A172 (cell line): ENCODE data around the gene TENM4. TPM values are rescaled to one million over a fixed set of nuclear protein-coding genes. Genes with fewer than 3 reads are reported as not detected.

Source experiments
- DNase-seq: peaks from one replicate; pipeline ENCODE4 v3.0.0-alpha.2; 2015; ENCODE audit warnings: low spot score
- total RNA-seq: library from RNA; depleted of rRNA; stranded (reverse); fragments of >200 nt; shearing (Covaris generic); gene quantifications from 2 replicates; pipeline ENCODE4 v1.2.3, GENCODE V29; 2014

TENM4 gene
- total RNA-seq, 1 experiment from 2014 or later: 0.91 TPM

DNA sequence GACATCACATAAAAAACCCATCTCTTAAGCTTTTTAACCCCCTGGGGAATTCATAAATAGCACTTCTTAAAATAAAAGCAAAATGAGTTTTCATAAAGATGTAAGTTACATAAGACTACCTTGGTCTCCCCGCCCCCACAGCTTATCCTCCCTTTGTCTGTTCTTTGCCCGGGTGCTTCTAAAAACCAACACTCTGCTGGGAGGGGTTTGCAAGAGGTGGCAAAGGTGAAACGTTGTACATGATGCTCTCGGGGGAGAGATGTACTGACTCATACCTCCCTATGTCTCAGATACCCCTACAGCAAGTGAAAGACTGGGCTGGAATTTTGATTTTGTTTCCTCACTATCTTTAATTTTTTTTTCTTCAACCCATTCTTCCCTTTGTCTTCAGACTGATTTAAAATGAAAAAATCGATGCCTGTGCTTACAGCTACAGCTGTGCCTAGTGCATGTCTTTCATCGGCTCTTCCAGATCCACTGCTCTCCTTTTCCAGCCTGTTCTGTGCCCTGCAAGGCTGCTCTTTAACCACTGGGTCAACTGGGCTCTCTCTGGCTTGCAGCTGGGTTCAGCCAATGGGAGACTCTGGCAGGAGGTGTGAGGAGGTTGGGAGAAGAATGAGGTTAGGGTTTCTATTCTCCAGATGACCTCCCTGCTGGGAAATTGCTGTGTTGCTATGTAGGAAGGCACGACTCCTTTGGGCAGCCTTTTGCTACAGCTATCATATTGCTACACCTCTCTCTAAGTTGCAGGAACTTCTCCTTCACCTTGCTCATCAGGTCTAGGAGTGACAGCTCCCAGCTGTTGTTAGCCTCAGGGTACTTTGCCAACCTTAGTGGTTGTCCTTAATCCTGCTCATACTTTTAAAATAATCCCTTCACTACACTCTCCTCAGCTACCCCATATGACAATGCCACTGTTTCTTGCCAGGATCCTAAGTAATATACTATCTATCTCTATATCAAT, 266.5 kb downstream of the TENM4 start:
- DNase-seq: no peak

DNA sequence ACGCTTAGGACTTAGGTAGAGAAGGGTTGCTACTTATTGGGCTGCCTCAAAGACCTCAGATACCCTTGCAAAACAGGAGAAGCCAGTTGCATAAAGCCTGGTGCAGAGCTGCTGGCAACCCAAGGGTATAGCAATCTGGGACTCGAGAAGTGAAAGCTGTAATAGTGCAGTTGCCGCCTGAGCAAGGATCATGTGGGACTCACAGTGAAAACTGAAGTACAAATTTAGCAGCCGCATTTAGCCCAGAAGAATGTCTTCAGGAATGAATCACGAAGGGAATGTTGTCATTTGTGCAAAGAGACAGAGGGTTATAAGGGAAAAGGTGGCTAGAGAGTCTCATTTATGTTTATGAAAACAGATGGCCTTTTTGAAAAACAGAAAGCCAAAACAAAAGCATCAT, 267.2 kb downstream of the TENM4 start:
- no peak for DNase-seq

DNA sequence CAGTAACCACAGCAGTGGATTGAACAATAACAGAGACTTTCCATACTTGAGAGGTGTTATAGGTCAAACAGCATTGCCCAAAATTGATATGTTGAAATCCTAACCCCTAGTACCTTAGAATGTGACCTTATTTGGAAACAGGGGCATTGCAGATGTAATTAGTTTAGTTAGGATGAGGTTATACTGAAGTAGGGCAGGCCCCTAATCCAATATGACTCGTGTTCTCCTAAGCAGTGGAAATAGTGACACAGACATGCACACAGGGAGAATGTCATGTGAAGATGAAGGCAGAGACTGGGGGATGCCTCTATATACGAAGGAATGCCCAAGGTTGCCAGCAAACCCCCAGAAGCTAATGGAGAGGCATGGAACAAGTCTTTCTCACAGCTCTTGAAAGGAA, 270.5 kb downstream of the TENM4 start:
- no peak for DNase-seq

DNA sequence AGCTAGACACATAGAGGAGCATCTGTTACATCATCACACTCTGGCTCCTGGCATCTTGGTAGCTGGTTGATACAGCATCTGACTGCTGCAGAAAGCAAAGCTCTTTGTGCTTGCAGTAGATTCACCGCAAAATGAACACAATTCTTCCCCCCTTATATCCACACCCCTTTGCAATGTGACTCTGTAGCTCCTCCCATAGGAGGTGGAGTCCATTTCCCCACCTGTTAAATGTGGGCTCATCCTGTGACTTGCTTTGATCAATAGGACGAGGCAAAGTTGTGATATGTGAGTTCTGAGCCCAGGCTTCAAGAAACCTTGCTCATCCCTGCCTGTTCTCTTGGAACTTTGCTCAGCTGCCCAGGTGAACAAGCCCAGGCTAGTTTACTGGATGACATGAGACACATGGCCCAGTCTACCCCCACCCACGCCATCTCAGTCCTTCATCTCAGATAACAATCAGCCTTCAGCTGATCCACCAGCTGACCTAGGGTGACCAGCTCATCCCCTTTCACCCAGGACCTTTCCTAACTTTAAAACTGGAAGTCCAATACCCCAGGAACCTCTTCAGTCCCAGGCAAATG, 272.2 kb downstream of the TENM4 start:
- DNase-seq: no peak

DNA sequence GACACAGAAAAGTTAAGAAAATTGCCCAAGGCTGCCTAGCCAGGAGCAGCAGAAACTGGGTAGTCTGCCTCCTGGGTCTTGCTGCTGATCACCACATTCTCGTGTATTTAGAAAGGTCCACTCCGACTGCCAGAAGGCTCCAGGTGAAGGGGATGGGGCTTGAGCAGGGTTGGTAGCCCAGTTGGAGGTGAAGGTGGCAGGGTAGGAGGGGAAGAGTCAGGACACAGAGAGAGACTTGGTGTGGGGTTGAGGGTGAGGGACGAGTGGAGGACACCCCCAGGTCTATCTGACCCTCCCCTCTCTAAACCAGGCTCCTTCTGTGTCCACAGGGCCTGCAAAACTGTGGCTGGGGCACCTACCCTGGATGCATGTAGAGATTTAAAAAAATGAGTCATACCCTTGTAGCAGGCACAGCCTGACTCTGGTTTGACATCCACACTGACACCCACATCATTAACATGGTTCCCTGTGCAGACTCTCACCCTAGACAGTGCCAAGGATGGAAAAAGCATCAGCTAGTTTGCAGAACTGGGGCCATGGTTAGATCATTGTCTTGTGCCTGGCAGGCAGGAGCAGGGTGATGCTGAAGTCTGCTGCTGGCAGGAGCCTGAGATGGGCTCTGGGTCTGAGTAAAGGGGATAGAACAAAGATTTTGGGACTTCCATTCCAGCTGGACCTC, 273.2 kb downstream of the TENM4 start:
- DNase-seq: no peak

DNA sequence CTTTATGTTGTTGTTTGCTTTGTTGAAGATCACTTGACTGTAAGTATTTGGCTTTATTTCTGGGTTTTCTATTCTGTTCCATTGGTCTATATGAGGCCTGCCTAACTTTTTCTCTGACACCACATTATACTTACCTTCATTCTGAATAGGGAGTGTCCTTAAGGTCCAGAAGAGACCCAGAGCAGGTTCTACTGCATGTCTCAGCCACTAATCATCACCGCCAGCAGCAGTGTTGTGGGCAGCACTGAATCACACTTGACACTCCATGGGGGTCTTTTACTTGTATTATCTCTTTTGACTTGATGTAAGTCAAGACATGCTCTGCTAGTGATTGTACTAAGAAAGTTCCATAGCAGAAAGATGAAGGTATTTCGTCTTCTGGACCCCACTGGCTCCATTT, 274.9 kb downstream of the TENM4 start:
- DNase-seq: no peak

DNA sequence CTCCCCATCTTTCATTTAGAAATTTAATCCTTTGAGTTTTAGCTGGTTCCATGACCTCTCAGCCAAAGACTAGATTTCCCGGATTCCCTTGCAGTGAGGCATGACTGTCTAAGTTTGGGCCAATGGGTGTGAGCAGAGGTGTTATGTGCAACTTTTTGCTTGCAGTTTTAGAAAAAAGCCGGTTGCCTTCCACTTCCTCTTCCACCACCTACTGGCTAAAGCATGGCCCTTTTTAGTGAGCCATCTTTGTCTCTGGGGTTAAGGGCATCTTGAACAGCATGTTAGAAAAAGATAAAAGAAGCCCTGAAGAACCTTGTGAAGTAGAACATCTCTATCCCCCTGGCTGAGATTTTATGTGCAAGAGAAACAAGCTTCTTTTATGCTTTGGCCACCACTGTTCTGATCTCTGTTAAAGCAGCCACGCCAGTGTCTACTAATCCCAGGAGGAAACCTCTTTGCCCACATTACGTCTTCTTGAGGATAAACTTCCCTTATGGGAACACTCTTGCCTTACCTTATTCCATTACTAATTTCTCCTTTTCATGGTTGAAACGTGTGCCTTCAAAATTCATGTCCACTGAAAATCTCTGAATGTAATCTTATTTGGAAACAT, 279.9 kb downstream of the TENM4 start:
- DNase-seq: peak; percentile 1

DNA sequence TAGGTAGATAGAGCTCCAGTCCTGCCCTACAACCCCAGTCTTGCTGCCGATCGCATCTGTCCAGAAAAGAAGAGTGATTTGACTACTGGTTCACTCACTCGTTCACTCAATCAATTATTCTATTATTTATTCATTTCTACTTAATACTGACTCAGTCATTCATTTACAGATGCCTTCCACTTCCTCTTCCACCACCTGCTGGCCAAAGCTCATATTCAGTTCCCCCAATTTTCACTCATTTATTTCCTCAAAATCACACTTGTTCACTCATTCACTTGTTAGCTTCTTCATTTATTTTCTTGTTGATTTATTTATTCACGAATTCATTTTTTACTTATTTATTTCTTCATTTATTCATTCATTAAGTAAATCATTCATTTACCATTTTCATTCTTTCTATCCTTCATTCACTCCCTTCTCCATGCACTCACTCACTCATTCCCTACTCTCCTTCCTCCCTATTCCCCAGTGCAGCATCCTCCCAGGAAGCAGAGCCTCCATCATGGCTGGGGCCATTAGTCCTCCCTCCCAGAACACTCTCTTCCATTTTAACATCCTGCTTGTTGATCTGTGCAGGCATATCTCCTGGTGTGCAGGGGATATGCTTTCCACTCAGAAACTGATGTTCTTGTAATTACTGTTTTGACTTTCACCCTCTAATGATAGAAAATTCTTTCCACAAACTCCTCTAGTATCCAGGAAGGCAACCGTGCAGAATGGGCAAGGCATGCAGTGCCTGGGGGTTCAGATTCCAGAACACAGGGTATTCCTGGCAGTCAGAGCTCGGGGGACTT, 281.0 kb downstream of the TENM4 start:
- no peak for DNase-seq

DNA sequence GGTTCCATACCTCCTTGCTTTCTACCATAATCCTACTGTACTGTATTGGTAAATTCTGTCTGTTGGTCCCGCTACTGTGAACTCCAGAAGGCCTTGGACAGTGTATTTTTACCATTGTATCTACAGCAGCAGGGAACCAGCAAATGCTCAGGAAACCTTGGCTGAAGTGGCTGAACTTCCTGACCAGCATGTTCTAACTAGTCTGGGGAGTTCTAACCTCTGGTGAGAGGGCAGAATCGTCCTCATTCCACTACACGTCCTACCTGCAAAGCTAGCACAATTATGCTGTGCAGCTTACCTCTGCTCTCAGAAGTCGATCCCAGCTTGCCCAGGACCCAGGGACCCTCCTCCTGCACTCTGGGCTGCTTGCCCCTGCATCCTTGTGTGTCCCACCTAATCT, 283.1 kb downstream of the TENM4 start:
- no peak for DNase-seq

DNA sequence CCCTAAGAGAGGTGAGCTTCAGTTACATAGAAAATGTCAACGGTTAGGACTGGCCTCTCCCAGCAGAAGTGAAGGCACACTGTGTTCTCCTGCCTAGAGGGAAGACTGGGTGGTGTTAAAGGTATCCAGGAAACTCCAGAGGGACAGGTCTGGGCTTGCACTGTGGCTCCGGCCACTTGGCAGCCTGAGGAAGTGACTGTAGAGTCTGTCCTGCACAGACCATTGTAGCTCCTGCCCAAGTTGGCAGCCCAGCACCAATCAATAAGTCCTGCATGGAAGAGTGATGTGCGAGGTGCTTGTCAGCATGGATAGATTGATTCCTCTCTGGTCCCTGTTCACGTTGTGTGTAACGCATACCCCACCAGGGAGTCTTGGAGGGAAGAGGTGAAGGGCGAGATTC, 284.8 kb downstream of the TENM4 start:
- no peak for DNase-seq

DNA sequence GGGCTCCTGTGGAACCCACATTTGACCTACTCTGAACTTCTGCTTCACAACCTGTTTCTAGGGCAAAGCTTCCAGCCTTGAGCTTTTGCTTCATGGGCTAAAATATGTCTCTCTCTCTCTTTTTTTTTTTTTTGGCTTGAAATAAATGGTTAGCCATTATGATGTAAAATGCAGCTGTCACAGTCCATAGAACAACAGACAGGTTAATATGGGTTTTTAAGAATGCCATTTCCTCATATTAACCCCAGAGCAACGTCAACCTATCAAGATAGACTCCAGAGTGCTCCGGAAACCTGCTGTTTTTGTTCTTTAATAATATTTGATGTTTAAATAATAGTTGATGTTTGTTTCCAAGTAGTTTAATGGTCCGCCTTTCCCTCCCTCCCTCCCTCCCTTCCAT, 285.6 kb downstream of the TENM4 start:
- no peak for DNase-seq

DNA sequence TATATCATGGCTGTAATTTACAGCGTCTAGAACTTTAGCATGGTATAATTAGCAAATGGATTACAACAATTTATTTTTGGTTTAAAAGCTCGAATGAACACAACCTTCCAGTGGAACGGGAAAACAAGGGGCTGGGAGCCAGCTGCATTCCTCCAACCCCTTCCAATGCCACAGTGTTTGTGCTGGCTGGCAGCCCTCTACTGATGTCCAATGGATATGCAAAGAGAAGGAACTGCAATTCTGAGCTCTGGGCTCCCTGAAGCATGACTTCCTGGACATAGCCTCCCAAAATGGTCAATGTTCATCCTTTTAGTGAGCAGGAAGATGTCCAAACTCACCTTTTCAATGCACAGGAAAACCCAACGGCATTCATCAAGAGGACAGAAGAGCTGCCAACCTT, 288.3 kb downstream of the TENM4 start:
- DNase-seq: no peak

DNA sequence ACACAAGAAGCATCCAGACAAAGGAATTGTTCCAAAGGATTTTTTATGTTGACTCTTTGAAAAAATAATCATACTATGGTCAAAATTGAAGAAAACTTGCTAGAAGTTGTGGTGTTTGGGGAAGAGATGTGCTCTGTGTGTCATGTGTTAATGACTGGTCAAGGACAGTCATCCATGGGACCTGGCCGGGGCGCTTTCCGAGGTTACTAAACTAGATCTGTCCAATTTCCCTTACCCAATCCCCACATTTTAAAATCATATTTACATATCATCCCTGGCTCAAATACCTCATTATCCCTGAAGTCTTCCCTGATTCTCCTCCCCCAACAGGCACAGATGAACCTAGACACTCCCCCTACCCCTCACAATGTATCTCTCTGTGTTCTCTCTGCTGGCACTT, 289.4 kb downstream of the TENM4 start:
- DNase-seq: no peak

DNA sequence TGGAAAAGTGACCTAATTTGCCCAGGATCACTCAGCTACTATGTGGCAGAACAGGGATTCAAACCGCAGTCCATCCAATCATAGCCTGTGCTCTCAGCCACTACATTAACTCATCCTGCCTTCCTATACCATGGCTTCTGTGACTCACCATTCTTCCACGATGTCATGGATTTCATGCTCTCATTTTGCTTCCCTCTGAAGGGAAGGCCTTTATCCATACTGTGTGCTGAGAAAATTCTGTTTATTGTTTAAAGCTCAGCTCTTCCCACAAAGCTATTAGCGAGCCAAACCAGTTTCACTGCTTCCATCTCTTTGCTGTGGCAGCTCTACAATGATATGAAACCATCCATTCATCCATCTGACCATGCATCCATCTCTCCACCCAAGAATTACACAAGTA, 289.9 kb downstream of the TENM4 start:
- no peak for DNase-seq

DNA sequence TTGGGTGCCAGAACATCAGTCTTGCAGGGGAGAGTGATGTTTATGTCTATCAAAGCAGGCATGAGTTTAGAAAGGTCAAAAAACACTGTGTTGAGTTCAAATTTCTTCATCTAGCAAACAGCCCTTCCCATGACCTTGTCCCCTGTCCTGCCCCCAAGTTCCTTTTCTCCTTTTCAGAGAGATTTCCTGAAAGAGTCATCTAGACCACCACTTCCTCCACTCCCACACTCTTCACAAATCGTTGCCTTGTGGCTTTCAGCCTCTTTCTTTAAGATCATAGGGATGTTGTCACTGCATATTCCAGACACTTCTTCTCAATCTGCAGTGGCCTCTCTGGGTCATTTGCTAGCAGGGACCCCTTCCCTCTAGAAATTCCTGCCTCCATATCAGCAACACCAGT, 290.5 kb downstream of the TENM4 start:
- no peak for DNase-seq

DNA sequence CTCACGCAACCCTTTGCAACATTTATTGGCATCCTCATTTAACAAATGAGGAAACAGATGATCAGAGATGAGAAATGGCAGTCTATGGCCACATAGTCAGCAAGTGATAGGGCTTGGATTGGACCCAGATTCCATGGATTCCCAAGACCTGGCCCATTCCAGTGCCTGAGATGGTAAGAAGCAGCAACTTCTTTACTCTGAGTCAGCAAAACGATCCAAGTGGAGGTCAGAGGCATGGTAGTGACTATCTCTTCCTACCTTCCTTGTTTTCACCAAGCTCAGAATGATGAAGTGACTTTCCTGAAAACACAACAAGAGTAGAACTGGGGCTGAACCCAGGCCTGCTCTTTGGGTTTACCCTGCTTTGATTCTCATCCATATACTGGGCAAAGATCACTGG, 293.1 kb downstream of the TENM4 start:
- no peak for DNase-seq

DNA sequence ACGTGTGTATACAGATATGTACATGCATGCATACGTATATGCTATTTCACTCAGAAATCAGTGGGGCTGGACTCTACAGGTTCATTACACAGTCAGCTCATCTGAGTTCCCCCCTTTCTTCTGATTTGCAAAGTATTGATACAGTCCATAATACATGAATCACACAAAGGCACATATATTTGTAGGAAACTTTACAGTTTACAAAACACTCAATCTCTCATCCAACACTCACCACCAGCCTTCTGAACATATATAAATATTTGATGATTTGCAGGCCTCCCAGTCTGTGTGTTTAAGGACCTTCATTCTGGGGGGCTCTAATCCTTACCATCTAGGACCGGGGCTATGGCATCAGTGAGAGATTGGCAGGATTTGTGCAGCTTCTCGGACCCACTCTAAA, 293.8 kb downstream of the TENM4 start:
- no peak for DNase-seq

DNA sequence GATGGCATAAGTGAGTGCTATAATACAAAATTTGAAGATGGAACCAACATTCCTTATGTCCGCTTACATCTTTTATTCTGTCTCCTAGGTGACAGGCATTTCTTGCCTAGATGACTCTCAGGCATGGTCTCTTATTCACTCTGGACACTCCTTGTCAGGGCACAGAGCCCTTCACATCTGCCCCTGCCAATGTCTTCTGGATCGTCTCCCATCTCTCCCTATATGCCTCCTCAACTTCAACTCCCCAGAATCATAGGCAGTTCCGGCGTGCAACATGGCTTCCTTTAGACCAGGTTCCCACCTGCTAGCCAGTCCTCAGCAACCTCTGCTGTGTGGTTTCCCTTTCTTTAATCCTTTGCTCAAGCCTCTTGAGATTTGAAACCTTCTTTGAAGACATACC, 300.9 kb downstream of the TENM4 start:
- DNase-seq: no peak

DNA sequence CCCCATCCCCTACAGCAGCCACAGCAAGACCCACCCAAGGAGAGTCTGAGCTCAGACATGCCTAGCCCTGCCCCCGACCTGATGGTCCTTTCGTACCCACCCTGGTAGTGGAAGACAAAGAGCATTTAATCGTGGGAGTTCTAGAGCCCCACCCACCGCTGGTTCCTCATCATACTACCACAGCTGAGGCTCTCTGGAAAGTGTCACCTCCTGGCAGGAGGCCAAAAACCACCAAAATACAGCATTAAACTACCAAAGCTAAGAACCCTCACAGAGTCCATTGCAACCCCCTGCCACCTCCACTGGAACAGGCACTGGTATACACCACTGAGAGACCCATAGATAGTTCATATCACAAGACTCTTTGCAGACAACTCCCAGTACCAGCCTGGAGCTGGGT, 311.1 kb downstream of the TENM4 start:
- no peak for DNase-seq

DNA sequence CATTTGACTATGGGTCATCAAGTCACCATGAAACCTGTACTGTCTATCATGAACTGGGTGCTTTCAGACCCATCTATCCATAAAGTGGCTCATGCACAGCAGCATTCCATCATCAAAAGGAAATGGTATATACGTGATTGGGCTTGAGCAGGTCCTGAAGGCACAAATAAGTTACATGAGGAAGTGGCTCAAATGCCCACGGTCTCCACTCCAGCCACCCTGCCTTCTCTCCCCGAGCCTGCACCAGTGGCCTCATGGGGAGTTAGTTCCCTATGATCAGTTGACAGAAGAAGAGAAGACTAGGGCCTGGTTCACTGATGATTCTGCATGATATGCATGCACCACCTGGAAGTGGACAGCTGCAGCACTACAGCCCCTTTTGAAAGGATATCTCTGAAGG, 312.5 kb downstream of the TENM4 start:
- DNase-seq: no peak

DNA sequence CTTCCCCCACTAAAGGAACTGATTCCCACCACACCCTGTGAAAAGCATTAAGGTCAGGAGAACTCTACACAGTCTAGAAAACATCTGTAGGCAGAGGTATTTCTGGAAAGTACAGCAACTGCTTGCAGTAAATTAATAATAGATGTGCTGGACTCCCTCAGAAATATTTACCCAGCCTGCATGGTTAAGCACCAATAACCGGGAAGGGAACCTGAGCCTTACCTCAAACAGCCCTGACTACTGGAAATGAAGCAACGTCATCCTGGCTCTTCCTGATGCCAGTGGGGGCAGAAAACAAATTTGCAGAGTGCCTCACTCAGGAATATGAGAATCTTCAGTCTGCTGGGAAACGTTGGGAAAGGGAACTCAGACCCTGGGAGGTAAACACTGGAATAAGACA, 318.1 kb downstream of the TENM4 start:
- DNase-seq: no peak

DNA sequence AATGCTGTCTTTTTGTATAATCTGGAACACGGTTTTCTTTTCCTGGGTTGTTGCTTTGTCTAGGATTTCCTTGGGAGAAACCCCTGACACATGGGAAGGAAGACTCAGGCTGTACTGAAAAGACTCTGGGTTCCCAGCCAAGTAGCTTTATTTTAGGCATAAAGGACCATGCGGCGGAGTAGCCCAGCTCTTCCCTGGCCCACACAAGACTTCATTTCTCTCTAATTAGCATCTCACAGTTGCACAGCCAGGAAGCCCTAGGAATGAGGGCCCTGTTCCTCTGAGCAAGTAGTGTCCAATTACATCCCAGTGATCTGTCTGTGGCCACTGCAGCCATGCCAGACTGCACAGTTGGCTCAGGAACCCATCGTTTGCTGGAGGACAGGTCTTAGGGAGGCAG, 319.5 kb downstream of the TENM4 start:
- no peak for DNase-seq
